Nucleus accumbens (tissue), 56 donors: ENCODE results near the gene BRINP3.

Source experiments
- DNase-seq, 56 donors: peaks; one replicate each; lab custom pipeline; 2025; lab: John Stamatoyannopoulos, UW

Gene BRINP3

DNA sequence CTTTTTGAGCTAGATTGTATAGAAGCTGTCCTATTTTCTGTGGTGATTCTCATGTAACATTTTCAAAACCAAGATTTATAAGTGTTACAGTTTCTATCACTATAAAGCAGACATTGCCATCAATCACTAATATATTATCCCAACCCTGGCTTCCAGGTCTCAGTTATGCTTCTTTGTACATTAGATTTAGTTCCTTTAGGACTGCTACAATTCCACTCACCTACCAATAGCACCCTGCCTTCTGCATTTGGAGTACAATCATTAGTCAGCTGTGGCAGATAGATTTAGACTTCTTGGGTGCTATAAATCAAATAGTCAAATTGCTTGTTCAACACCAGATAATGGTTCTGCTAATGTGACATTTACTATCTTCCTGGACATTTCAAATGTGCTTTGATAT, 281.6 kb downstream of the BRINP3 start:
- DNase-seq = no peak

DNA sequence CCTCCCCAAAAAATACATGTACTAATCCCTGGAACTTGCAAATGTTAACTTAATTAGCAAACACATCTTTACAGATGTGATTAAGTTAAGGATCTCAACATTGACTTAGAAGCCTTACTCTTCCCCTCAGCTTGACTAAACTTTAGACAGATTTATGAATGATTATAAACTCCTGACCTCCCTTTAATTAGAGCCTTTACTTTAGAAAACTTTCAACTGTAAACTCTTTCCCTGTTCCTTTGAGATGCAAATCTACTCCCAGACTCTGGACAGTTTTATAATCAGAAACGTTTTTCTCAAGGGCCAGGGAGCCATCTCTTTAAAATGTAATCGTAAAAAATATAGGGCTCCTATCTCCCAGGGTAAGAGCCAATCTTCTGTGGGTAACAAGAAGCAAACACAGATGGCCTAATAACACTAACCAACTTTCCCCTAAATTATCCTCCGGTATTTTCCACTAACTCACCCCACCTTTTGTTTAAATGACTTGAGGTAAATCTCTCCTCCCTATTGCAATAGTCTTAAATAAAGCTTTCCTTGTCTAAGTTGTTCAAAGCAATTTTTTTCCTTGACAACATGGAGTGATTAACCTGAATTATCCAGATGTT, 284.1 kb downstream of the BRINP3 start:
- no peak for DNase-seq

DNA sequence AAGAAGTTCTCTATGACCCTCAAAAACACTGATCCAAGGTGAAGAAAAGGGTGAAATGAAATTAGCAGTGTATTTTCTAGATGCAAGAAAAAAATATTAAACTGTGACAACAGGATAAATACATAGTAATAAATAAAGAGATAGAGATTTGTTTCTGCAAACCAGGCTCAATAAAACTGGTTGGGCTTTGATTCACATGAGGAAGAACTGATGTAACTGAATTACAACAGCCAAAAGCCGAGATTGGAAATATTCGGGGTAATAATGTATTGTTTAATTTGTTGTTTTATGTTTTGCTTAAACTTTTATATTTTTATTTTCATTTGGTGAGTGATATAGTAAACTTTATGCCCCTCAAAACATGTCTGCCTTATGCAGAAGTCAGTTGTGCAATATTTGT, 285.0 kb downstream of the BRINP3 start:
- DNase-seq = no peak

DNA sequence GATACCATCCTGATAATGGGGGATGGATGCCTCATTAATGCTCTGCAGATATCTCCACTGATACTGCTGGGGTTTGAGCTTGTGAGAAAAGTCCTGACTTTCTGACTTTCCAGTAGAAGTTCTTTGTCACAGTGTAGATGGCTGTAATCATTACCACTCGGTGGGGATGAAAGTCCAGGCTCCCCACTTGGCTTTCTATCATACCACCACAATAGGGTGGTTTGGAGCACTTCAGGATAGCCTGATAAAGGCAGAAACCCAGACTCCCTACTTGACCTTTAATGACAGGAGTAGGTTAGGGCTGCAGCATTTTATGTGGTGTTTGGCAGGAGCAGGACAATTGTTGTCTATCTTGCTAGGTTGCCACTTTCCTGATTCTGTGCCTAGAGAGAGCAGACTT, 294.1 kb downstream of the BRINP3 start:
- DNase-seq = no peak

DNA sequence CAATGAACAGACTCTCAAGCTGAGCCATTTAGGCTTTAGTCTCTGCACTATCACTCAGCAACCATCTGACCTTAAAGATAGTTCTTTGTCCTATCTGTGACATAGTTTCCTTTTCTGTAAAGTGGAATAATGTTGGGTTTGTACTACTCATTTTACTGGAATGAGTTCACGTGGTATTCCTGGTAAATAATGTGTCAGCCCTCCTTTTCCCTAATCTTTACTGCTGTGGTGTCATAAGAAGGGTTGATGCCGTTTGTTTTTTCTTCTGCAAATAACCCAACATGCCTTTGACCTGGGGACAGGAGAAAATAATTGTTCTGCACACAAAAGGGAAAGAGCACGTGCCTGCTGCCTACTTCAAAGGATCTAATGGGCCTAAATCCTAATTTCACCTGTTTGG, 297.8 kb downstream of the BRINP3 start:
- DNase-seq = no peak

DNA sequence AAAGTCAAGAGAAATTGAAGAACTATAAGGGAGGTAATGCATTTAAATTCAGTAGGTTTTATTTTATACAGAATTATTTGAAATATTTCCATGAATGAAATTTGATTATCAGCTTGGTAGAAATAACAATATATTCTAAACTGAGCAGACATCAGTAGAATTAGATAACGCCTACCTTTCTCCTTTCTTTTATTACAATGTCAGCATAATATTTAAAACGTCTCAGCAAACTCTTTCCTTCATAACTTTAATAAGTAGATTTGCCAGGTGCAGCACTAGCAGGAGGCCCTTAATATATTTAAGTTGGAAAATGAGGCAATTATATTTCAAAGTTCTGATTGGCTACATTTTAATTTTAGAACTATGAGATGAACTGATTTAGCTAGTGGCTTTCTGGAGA, 298.8 kb downstream of the BRINP3 start:
- no peak for DNase-seq

DNA sequence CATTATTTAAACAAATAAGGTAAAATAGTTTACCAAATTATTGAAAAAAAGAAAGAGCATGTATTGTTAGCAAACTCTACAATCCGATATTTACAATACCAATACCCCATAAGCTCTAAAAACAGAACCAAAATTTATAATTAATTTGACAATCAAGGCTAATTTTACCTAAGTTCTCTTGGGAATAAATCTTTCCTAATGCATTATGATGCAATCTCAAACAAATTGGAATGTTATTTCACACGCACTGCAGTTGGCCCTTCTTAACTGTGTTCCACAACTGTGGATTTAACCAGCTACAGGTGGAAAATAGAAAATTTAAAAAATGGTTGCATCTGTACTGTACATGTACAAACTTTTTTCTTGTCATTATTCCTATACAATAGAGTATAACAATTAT, 300.1 kb downstream of the BRINP3 start:
- no peak for DNase-seq

DNA sequence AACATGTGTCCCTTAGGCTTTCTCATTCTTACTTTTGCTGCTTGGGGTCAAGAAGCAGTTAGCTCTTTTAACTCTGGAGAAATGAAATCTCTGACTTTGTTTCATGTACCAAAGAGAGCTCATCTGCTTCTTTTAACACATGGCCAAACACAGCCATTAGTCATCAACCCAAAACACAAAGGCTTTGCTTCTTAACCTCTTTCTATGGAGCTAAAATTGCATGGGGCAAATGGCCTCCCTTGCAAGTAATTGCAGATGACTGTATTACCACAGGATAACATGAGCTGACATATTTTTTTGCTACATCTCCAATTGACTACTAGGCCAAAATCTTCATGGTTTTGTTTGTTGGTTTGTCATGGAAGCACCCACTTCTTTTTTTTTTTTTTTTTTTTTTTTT, 300.9 kb downstream of the BRINP3 start:
- DNase-seq = no peak

DNA sequence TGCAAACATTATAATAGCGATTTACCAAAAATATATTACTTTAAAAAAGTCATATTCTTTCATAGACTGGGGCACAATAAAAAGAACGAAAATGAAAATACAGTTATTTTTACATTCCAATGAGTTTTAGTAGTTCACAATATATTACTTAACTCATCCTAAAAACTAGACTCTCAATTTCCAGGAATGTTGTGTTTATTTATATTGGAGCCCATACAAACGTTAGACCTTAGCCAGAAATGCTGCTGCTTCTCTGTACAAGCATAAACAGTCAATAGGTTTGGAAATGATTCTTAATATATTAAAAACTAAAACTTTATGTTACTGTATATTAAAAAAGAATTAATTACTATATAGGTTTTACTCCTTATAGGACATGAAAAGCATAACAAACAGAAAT, 302.3 kb downstream of the BRINP3 start:
- no peak for DNase-seq

DNA sequence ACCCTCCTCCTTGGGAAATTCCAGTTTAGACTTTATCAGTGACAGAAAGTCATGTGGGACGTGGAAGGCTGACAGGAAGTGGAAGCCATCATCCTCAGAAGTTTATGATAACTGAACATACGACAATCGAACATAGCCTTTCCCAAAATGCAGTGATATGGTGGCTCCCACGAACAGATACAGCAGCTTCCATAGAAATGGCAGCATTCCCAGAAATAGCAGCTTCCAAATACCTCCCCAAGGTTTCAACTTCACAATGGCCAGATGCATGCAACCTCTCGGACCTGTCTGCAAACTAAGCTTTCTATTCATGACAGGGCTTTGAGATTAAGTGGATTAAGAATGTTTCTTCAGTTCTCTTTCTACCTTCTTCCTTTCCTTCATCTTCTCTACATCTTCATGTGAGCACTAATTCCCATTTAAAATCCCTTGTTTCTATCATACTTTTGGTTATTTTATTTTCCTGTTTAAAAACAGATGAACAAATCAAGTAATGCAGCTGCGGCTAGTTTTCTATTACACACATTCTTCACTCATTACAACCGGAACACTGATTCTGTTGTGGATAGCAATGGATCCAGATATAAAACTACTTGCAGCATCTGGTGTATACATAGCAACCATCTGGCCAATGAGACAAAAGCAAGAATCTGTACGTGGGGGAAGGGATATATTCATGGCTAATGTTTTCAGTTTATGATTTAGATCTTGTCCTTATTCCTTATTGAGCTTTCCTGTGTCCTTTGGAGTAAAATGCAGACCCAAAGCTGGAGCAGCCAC, 304.8 kb downstream of the BRINP3 start:
- no peak for DNase-seq

DNA sequence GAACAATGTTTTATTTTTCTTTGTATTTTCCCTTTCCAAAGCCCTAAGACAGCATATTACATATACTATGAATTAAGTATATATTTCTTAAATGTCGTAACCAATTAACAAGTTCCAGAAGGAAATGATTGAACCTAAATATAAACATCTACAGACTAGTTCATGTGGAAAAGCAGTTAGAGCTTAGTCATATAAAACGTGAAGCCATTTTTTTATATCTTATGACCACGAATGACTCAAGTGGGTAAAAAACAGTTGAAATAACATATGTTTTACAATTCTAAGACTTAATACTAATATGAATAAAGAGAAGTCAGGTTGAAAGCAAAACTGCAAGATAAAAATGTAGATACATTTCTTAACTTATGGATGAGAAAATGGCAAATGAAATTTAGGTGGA, 307.3 kb downstream of the BRINP3 start:
- DNase-seq = no peak

DNA sequence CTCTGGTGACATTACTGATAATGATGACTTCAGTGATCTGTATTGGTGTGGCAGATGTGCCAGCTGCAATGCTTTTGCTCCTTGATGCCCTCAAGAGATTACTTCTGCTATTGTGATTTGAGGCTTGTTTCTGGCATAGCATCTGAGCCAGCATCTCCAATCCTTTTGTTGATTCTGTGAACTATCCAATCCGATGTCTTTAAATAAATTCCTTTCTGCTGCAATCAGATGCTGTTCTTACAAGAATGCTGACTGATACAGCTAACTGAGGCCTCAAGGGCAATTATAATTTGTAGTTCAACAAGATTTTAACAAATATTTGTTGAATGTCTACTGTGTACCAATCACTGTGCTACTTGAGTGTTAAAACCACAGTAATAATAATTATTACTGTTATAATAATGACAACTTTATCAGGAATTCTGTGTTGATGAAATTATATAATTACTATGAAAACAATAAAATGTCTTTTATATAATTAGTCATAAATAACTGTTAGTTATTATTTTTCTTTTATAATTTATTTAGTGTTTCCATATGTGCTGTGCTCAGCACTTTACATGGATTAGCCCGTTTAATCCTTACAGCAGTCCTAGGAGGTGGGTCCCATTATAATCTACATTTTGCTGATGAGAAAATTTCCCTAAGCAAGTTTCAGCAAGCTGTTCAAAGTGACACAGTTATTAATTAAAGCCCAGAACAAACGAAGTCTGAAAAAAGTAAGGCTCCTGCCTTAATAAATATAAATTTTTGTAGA, 308.2 kb downstream of the BRINP3 start:
- DNase-seq = no peak

DNA sequence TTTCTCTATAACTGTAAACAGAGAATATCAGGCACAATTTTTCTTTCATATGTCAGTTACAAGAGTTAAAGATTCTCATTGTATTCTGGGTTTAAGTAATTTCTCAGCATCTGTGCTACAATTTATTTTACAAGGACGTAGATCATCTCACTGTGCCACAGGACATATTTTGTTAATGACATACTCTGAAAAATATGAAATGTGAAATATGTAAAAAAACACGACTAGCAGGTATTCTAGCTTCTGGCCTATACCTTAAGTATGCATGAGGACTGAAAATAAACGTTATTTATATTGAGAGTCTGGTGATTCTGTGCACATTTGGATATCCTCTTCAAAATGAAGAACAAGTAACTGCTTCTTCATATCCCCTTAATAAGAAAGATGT, 308.8 kb downstream of the BRINP3 start:
- no peak for DNase-seq

DNA sequence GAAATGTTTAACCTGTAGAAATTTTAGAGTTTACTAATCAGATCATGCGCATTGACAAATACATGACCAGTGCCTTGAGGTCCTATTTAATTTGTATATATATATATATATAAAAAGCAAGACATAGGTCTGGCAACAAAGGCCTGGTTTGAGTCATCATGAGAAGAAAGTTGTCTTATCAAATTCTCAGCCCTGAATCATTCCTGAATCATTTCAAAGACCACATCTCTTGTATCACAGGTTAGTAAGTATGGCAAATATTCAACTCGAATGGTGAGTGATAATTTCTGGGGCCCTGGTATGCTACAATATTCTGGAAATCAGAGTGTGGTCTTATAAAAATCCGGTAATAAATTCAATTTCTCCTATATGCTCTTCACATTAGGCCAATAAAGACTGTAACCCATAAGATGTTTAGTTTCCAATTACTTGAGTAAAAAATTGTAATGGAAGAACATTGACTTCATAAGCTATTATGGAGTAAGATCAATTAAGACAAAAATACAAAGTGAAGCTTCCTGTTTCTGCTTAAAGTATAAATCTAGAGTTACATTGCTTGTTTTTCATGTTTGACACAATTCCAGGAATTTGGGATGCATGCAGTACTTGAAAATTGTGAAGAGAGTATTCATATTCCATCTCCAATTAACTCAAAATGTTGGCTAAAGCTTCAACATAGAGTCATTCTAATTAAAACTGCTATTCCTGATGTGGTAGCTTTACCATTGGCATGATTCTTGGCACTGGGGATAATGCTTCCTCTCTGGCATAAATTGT, 309.4 kb downstream of the BRINP3 start:
- DNase-seq = no peak

DNA sequence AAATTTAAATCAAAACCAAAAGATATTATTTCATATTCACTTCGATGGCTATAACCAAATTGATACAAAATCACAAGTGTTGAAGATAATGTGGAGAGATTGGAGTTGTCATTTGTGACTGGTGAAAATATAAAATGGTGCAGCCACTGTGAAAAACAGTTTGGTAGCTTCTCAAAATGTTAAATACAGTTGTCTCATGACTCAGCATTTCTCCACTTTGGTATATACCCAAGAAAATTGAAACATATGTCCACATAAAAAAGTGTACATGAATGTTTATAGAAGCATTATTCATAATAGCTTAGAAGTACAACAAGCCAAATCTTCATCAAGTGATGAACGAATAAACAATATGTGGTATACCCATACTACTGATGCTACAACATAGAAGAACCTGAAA, 318.5 kb downstream of the BRINP3 start:
- no peak for DNase-seq

DNA sequence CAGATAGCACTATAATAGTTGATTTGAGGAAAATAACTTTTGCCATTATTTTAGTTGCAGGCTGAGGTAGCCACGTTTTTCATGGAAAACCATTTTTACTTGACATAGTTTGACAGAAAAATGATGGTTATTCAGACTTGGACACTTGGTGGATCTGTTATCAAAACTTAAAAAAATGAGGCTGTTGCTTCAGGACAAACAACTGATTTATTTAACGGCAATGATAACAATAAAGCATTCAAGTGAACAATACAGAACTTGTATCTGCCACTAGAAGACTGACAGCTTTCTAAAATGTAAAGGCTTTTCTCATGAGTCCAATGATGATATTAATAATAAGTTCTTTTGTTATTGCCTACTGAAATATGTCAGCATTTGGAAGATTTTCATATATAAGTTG, 322.9 kb downstream of the BRINP3 start:
- no peak for DNase-seq

DNA sequence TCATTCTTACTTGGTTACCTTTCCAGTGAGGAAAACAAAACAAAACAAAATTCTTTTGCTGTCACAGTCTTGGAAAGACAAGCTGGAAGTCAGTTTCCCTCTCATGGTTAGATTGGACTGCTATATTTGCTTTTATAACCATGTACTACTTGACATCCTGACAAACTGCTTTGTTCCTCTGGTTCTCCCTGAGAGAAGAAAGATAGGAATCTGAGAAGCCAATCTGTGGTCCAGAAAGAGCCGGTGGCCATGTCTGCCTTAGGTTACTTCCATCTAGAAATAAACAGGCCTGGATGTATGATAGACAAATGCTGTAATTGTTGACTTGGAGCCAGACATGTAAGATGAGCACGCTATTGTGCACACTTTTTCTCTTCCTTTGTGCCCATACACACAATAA, 330.0 kb downstream of the BRINP3 start:
- no peak for DNase-seq

DNA sequence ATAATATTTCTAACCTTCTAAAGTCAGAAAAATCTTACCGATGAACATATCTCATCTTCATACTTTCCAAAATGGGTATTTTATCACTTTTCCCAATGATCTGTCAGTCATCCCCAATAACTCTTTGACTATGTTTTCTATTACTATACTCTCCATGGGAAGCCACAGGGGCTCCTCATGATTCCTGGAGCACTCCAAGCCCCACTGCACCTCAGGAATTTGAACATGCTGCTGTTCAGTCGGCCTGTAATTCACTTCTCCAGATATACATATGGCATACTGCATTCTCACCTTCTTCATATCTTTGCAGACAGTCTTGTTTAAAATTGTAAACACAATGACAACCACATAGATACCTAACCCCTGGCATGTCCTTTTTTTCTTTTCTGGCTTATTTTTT, 333.0 kb downstream of the BRINP3 start:
- no peak for DNase-seq

DNA sequence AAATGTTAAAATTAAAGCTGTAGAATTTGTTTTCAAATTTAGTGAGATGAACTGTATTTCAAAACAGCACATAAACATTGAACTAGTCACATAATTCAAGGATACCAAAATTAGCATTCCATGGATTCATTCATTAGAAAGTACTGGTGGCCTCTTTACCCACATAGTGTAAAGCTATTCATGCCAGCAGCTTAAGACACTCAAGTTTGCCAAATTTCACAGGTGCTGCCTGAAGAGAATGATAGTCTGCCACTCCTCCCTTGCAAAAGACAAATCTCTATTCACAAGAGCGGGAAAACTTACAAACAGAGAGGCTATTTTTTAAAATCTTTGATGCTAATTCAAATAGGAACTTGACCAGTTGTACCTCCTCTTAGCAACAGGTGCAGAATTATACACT, 337.0 kb downstream of the BRINP3 start:
- DNase-seq = no peak

DNA sequence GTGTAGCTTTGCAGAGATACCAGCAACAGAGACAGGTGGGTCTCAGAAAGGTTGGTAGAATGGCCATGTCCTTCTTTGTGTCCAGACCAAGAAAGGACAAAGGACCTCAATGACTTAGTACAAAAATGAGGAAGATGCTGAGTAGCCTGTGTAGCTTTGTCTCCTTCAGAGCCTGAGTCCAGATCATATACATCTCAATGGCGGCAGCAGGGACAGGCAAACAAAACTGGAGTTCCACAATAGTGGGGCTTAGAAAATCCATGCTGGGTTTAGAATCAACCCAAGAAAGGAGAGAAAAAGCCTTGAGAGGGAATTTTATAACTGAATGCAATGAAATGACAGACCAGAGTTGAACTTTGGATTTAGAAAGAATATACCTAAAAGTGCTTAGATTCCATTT, 339.0 kb downstream of the BRINP3 start:
- no peak for DNase-seq

DNA sequence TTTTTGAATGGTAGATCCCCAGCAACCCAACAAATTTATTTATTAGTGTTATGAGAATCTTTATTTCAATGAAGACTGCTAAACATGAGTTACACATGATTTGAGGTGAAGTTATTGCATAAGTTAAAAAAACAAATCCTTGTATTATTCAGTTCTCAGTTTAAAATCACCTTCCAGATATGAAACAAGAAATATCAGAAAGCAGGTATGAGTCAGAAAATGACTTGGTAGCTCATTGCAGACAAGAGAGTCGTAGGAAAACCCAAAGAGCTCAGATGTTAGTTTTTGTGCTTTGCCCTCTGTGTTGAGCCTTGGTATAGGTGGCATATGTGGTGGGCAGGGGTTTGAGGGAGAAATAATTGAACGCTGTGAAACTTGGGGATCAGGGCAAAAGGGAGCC, 339.4 kb downstream of the BRINP3 start:
- no peak for DNase-seq
